HepG2 (cell line): ENCODE data around the gene NTMT1.

Source experiments
- CENPT ChIP-seq: sonication (generic); formaldehyde crosslinking; IDR thresholded peaks from 2 replicates; pipeline ENCODE4 v1.8.0; 2022; ENCODE audit warnings: low read depth, mild to moderate bottlenecking, moderate library complexity, missing genetic modification reagents
- GZF1 ChIP-seq: sonication (generic); formaldehyde crosslinking; IDR thresholded peaks from 2 replicates; pipeline ENCODE4 v1.5.1; 2020; ENCODE audit warnings: mild to moderate bottlenecking, missing genetic modification reagents
- HMG20B ChIP-seq: conservative IDR thresholded peaks from 2 replicates; pipeline ENCODE4 v1.6.1; 2016; ENCODE audit warnings: missing genetic modification reagents, missing compliant biosample characterization
- NR2F2 ChIP-seq: IDR thresholded peaks from 2 replicates; pipeline ENCODE4 v1.6.1; 2012; ENCODE audit warnings: low read depth, inconsistent platforms, borderline replicate concordance
- SMC3 ChIP-seq: IDR thresholded peaks from 2 replicates; pipeline ENCODE4 v1.6.1; 2011; ENCODE audit warnings: low read length, improper control_type of control experiment
- TARDBP ChIP-seq: sonication (generic); formaldehyde crosslinking; IDR thresholded peaks from 2 replicates; pipeline ENCODE4 v1.8.0; 2022; ENCODE audit warnings: mild to moderate bottlenecking, missing genetic modification reagents
- TEAD3 ChIP-seq: optimal IDR thresholded peaks from 2 replicates; pipeline ENCODE3; 2016; ENCODE audit warnings: borderline replicate concordance
- TF ChIP-seq, protein P1 (sequence below): sonication (generic); formaldehyde crosslinking; IDR thresholded peaks from 2 replicates; pipeline ENCODE4 v1.5.0; 2020; ENCODE audit warnings: missing genetic modification reagents, mild to moderate bottlenecking, borderline replicate concordance
- TF ChIP-seq, protein P2 (sequence below): sonication (generic); formaldehyde crosslinking; IDR thresholded peaks from 2 replicates; pipeline ENCODE4 v1.5.1; 2020; ENCODE audit warnings: mild to moderate bottlenecking, moderate library complexity, missing genetic modification reagents
- TF ChIP-seq, protein P3 (sequence below): sonication (generic); formaldehyde crosslinking; IDR thresholded peaks from 2 replicates; pipeline ENCODE4 v1.5.0; 2020; ENCODE audit warnings: mild to moderate bottlenecking, missing genetic modification reagents, moderate library complexity
- TF ChIP-seq, protein P4 (sequence below): sonication (generic); formaldehyde crosslinking; IDR thresholded peaks from 2 replicates; pipeline ENCODE4 v1.4.0; 2020; ENCODE audit warnings: missing genetic modification reagents

DNA sequence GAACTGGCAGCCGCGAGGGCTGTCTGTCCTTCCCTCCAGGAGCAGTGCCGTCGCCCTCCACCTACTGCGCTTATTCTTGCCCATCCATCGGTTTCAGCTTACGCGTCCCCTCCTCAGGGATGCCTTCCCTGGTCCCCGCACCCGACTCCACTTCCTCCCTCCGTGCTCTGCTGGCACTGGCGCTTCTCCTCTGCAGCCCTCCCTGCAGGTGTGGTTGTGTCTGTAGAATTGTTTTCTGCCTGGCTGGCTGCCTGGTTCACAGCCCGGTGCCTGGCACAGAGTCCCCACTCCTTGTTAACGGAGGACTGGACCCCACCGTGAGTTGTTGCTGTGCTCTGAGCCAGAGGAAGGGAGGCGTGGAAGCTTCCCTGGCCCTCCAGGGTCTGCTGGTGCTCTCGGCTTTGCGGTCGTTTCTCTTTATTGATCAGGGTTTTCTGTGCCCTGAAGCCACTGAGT, 5.7 kb downstream of the NTMT1 start:
- TF ChIP-seq, protein P1, sequence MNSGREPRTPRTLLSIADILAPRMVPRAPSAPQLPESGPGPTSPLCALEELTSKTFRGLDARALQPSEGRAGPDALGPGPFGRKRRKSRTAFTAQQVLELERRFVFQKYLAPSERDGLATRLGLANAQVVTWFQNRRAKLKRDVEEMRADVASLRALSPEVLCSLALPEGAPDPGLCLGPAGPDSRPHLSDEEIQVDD (CRISPR knock-in tag), result no peak
- TF ChIP-seq TEAD3 (no peak), SMC3 (no peak), NR2F2 (no peak), TARDBP (no peak), CENPT (CRISPR knock-in tag) (no peak), HMG20B (no peak), GZF1 (CRISPR knock-in tag) (no peak)
- TF ChIP-seq, protein P2, sequence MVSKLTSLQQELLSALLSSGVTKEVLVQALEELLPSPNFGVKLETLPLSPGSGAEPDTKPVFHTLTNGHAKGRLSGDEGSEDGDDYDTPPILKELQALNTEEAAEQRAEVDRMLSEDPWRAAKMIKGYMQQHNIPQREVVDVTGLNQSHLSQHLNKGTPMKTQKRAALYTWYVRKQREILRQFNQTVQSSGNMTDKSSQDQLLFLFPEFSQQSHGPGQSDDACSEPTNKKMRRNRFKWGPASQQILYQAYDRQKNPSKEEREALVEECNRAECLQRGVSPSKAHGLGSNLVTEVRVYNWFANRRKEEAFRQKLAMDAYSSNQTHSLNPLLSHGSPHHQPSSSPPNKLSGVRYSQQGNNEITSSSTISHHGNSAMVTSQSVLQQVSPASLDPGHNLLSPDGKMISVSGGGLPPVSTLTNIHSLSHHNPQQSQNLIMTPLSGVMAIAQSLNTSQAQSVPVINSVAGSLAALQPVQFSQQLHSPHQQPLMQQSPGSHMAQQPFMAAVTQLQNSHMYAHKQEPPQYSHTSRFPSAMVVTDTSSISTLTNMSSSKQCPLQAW (CRISPR knock-in tag), result no peak
- TF ChIP-seq, protein P3, sequence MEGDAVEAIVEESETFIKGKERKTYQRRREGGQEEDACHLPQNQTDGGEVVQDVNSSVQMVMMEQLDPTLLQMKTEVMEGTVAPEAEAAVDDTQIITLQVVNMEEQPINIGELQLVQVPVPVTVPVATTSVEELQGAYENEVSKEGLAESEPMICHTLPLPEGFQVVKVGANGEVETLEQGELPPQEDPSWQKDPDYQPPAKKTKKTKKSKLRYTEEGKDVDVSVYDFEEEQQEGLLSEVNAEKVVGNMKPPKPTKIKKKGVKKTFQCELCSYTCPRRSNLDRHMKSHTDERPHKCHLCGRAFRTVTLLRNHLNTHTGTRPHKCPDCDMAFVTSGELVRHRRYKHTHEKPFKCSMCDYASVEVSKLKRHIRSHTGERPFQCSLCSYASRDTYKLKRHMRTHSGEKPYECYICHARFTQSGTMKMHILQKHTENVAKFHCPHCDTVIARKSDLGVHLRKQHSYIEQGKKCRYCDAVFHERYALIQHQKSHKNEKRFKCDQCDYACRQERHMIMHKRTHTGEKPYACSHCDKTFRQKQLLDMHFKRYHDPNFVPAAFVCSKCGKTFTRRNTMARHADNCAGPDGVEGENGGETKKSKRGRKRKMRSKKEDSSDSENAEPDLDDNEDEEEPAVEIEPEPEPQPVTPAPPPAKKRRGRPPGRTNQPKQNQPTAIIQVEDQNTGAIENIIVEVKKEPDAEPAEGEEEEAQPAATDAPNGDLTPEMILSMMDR (CRISPR knock-in tag), result no peak
- TF ChIP-seq, protein P4, sequence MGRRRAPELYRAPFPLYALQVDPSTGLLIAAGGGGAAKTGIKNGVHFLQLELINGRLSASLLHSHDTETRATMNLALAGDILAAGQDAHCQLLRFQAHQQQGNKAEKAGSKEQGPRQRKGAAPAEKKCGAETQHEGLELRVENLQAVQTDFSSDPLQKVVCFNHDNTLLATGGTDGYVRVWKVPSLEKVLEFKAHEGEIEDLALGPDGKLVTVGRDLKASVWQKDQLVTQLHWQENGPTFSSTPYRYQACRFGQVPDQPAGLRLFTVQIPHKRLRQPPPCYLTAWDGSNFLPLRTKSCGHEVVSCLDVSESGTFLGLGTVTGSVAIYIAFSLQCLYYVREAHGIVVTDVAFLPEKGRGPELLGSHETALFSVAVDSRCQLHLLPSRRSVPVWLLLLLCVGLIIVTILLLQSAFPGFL (CRISPR knock-in tag), result no peak
